Kidney capillary endothelial cell (primary cell): ENCODE results near the gene ZNF283.
A peak's percentile ranks its signal among the peaks of the same experiment; 100 is the strongest.
"Not testable (repeated sequence)": the region's sequence is repeated elsewhere in the genome, so short reads cannot be mapped to it uniquely, and the experiment has no call there.

Source experiments
- DNase-seq: peaks from one replicate; pipeline ENCODE4 v3.0.0-alpha.2; 2018; ENCODE audit warnings: low spot score

The ZNF283 gene

DNA sequence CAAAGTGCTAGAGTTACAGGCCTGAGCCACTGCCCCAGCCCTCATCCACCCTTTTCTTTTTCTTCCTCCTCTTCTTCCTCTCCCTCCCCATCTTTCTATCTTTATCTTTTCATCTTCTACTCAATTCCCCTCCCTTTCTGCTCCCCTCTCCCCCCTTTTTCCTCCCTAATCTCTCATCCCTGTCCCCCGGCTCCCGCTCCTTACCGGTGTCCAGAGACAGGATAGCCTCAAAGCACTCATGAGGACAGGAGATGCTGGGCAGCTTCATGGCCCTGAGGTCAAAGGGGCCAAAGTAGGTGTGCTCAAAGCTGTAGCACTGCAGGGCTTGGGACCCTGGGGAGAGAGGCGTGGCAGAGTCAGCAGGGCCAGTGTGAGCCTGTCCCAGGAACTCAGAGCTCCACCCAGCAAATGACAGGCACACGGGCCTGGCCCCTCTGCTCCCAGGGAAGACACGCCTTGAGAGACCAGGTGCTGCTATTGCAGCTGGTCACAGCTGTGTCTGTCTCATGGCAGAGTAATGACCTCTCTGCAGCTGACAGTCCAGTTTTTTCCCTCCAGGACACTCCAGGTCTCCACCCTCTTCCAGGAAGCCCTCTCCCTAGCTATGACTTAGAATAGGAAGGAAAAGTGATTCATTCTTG, 27.5 kb upstream of the ZNF283 start:
- DNase-seq, result peak; percentile 31

GRCh38 chr19:43802216-43802951, 24.7 kb upstream of the ZNF283 start, which contains the start of gene LYPD5:
LYPD5 (minus strand) TSS chr19:43802447; CDS start chr19:43802380, 67 bp downstream.
- no peak for DNase-seq

DNA sequence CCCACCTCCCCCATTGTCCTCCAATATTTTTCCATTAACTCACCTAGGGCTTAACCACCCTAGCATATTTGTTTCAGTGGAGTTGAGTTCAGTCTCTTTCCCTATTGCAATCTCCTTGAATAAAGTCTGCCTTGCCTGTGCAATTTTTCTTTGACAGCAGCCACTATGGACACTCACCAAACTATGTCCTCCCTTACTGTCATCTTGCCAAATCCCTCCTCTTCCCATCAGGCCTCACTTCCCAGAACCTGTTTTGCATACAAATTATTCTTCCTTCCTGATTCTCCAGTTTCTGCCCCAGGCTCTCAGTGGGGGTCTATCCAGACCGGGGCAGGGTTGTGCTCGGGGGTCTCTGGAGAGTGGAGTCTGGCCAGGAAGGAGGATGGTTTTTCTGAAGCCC, 22.7 kb upstream of the ZNF283 start:
- no peak for DNase-seq

- not testable (repeated sequence) for DNase-seq
Measured at GRCh38 chr19:43806401-43806800, 20.7 kb upstream of the ZNF283 start.

DNA sequence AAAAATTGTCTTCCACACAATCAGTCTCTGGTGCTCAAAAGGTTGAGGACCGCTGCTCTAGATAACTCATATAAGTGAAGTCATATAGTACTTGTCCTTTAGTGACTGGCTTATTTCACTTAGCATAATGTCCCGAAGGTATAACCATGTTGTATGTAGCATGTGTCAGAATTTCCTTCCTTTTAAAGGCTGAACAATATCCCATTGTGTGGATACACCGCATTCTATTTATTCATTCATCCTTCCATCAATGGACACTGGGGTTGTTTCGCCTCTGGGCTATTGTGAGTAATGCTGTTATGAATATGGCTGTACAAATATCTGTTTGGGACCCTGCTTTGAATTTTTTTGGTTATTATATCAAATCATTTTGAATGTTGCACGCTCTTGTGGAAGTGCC, 20.3 kb upstream of the ZNF283 start:
- no peak for DNase-seq

- no peak for DNase-seq
Measured at GRCh38 chr19:43807651-43808050, 19.5 kb upstream of the ZNF283 start.

DNA sequence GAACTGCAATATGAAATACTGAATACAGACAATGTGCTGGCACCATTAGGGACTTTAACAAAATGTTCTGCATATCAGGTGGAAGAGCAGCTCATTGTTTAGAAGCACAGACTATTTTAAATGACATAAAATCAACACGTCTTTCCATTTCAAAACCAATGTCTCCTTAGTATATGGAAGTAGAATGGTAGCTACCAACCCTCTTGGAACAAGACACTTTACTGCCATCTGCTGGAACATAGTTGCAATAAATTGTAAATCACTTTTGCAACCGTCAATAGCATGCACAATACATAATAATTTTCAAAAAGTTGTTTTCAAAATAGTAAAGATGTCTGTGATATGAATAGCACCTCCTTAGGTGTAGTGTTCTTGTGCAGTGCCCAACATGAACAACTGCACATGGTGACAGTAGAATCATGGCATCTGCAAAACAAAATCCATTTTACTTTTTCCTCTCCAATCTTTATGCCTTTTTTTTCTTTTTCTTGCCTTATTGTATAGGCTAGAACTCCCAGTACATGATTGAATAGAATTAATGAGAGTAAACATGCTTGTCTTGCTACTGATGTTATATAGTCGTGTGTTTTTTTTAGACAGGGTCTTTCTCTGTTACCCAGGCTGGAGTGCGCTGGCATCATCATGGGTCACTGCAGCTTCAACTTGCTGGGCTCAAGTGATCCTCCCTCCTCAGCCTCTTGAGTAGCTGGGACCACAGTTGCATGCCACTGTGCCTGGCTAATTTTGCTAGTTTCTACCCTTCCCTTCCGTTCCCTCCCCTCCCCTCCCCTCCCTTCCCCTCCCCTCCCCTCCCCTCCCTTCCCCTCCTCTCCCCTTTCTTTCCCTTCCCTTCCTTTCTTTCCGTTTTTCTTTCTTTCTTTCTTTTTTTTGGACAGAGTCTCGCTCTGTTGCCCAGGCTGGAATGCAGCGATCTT, 17.1 kb upstream of the ZNF283 start:
- peak; percentile 72 for DNase-seq

DNA sequence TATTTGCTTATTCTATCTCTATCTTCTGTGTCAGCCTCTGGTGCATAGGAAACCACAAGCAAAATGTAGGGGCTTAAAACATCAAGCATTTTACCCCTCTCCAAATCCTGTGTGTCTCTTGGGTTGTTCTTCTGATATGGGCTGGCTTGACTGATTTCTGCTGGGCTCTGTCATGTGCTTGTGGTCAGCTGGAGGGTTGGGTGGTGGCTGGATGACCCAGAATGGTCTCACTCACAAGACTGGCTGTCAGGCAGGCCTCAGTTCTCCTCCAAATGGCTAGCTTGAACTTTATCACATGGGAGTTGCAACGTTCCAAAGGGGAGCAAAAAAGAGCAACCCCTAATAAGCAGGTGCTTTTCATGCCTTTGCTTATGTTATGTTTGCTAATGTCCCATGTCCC, 15.3 kb upstream of the ZNF283 start:
- DNase-seq, result no peak

DNA sequence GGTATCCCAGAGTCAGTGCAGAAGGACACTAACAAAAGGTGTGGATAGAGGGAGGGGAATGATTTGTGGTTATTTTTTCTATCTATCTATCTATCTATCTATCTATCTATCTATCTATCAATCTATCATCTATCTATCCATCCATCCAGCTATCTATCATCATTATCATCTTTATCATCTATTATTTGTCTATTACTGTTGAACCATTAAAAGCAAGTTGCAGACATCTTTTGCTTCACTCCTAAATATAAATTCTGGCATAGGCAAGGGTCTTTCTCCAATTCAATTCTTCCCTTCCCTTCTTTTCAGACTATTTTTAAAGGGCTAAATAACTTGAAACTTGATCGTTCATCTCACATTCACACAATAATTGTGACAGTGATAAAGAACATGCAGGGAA, 14.9 kb upstream of the ZNF283 start:
- DNase-seq, result no peak

DNA sequence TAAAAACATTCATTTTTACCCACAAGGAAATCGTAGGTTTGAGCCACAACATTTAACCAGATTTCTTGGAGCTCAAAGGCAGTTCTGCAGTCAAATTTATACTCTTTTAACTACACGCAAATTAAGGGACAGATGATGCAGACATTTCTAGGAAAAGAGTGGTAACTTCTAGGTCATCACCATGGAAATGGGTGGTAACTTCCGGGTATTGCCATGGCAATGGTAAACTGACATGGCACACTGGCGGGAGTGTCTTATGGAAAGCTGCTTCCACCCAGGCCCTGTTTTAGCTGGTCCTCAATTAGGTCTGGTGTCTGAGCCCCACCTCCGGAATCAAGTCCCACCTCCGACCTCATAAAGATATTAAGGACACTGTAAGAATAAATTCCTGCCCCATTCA, 14.4 kb upstream of the ZNF283 start:
- DNase-seq, result no peak

GRCh38 chr19:43814663-43815352, 12.3 kb upstream of the ZNF283 start:
- no peak for DNase-seq

DNA sequence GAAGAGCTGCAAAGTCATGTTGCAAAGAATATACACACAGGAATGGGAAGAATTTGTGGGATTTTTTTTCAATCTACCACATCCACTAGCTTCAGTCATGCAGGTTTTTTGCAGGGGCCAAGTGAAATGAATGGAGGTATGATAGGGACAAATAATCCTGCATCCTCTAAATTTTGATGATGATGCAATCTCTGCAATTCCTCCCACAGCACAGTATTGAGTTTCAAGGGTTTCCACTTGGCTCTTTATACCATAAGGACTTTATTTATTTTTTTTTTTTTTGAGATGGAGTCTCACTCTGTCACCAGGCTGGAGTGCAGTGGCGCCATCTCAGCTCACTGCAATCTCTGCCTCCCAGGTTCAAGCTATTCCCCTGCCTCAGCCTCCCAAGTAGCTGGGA, 9.7 kb upstream of the ZNF283 start:
- DNase-seq, result not testable (repeated sequence)

- no peak for DNase-seq
Measured at GRCh38 chr19:43818500-43818899, 8.6 kb upstream of the ZNF283 start.

DNA sequence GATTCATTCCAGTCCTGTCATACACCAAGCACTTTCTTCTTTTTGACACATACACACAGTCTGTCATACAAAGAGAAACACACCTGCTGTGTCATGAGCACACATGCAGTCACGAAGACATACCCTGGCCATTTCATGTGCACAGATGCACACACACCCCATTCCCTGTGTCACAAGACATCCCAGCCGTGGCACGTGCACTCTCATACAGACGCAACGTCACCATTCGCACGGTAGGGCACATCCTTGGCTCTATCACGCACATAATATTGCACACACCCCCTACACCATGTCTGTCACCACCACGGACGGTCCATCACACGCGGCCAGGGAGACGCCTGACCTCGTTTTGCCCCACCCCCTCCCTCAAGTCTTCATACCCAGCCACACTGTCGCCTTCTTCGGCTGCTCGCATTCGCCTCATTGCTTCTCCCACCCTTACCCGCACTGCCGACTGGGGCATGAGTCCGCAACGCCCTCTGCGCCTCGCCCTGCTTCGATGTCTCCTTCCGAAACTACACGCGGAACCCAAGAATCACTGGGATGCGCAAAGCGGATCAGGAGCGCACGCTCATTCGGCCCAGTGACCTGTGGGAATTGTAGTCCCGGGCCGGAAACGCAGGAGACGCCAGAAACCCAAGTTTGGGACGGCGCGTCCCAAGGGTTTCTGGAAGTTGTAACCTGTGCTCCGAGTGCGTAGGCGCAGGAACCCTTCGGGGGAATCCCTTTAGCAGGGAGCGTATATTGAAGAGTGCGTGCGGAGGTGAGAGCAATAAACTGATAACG, 6.8 kb upstream of the ZNF283 start:
- no peak for DNase-seq

DNA sequence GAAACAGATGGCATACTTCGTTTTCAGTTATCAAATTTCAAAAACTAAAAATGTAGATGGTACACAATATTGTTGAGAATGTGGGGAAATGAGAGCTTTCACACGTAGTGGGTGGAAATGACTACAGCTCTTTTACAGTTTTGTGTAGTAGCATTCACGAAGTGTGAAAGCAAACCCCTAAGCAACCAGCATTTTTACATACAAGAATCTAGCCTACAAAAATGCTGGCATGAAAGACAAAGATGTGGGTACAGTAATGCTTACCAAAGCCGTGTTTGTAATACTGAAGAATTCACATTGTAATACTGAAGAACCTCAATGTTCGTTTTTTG, 6.3 kb upstream of the ZNF283 start:
- DNase-seq, result no peak

DNA sequence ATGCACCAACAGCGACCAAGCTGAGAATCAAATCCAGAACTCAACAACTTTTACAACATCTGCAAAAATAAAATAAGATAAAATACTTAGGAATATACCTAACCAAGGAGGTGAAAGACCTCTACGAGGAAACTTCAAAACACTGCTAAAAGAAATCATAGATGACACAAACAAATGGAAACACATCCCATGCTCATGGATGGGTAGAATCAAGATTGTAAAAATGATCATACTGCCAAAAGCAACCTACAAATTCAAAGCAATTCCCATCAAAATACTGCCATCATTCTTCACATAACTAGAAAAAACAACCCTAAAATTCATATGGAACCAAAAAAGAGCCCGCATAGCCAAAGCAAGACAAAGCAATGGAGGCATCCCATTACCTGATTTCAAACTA, 3.3 kb upstream of the ZNF283 start:
- DNase-seq, result not testable (repeated sequence)

DNA sequence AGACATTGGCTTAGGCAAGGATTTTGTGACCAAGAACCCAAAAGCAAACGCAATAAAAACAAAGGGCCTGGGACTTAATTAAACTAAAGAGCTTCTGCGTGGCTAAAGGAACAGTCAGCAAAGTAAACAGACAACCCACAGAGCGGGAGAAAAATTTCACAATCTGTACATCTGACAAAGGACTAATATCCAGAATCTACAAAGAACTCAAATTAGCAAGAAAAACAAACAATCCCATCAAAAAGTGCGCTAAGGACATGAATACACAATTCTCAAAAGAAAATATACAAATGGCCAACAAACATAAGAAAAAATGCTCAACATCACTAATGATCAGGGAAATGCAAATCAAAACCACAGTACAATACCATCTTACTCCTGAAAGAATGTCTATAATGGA, 2.5 kb upstream of the ZNF283 start:
- not testable (repeated sequence) for DNase-seq

- no peak for DNase-seq
Measured at GRCh38 chr19:43839139-43839538, 12.0 kb downstream of the ZNF283 start.

- DNase-seq, result no peak
Measured at GRCh38 chr19:43842007-43842406, 14.9 kb downstream of the ZNF283 start.

DNA sequence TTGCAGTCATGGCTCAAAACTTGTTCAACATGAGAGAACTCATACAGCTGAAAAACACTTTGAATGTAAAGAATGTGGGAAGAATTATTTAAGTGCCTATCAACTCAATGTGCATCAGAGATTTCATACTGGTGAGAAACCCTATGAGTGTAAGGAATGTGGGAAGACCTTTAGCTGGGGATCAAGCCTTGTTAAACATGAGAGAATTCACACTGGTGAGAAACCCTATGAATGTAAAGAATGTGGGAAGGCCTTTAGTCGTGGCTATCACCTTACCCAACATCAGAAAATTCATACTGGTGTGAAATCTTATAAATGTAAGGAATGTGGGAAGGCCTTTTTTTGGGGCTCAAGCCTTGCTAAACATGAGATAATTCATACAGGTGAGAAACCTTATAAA, 20.1 kb downstream of the ZNF283 start:
- DNase-seq, result no peak

DNA sequence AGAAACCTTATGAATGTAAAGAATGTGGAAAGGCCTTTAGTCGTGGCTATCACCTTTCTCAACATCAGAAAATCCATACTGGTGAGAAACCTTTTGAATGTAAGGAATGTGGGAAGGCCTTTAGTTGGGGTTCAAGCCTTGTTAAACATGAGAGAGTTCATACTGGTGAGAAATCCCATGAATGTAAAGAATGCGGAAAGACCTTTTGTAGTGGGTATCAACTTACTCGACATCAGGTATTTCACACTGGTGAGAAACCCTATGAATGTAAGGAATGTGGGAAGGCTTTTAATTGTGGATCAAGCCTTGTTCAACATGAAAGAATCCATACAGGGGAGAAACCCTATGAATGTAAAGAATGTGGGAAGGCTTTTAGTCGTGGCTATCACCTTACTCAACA, 20.8 kb downstream of the ZNF283 start:
- no peak for DNase-seq
